ENCODE measurements around the gene RSRC2.
A peak's percentile ranks its signal among the peaks of the same experiment; 100 is the strongest.
"Not testable (repeated sequence)": the region's sequence is repeated elsewhere in the genome, so short reads cannot be mapped to it uniquely, and the experiment has no call there.

Gene RSRC2

GRCh38 chr12:122528582-122528981 is 1.8 kb upstream of the RSRC2 start:
- peak overlapping the region; percentile 89 for H3K4me3 ChIP-seq (ENCODE audit: low read length)
- TF ChIP-seq ZNF274 (IDR thresholded peaks at IDR 0.05; ENCODE audit: low read depth, low read length): no peak

DNA sequence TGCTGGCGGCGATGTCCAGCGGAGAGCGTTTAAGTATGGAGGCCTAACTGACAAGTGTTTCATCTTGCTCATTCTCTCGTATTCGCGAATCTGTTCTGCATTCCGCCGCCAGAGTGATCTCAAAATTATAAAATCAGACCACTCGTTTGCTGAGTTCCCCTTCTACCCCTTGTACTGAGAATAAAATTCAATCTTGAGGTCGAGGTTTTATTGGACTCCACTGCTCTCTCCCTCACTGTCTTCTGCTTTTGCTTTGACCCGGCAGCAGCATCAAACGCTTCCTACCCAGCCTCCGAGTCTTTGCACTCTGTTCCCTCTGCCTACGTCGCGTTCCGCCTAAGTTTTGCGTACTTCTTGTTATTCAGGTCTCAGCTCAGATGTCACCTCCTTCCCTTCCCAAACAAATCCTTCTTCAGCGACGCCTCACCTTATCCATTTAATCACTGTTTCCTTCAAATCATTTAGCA is 775 bp upstream of the RSRC2 start:
- H3K4me3 ChIP-seq (ENCODE audit: low read length): peak overlapping the region; percentile 89

GRCh38 chr12:122523846-122524718 is 2.7 kb downstream of the RSRC2 start:
- H3K4me3 ChIP-seq (ENCODE audit: low read length): peak overlapping the region; percentile 99
- TF ChIP-seq ZNF274 (IDR thresholded peaks at IDR 0.05; ENCODE audit: low read depth, low read length): no peak

More for the DNA sequence above, 775 bp upstream of the RSRC2 start:
- no peak for TF ChIP-seq ZNF274 (IDR thresholded peaks at IDR 0.05; ENCODE audit: low read depth, low read length)

- TF ChIP-seq ZNF274 (IDR thresholded peaks at IDR 0.05; ENCODE audit: low read depth, low read length): no peak
- peak overlapping the region; percentile 44 for H3K4me3 ChIP-seq (ENCODE audit: low read length)
Measured at GRCh38 chr12:122523280-122523679, 3.5 kb downstream of the RSRC2 start.

DNA sequence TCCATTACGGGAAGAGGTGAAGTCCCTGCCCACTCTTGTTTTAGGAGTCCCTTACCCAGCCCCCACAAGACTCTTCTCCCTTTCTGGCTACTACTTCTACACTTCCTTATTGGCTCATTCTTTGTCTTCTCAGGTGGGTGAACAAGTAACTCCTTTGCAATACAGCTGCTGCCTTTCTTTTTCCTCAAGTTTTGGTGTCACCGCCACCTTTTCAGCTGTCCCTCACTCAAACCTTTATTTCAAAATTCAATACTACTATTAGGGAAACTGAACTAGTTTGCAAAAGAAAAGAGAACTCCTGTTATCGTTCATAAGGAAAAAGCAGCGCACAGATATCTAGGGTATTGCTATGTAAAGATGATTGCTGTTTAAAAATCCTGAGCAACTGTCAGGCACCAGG is 6.1 kb downstream of the RSRC2 start:
- H3K4me3 ChIP-seq (ENCODE audit: low read length): no peak overlapping the region
- TF ChIP-seq ZNF274 (IDR thresholded peaks at IDR 0.05; ENCODE audit: low read depth, low read length): no peak

DNA sequence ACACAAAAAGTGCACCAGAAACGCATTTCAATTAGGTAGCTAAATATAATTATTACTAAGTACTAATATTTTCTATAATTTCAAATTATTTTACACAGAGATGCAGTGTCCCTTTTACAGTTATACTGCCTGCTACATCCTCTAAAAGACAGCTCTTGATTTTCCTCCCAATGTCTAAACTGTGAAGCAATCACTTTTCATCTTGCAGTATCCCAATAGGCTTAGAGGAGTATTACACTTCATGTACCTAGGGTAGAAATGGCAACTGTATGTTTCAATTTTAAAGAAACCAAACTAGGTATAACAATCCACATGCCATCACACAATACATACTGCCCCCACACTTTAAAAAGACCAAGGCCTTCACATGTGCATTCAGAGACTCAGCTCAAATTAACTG is 7.3 kb downstream of the RSRC2 start:
- H3K4me3 ChIP-seq (ENCODE audit: low read length): no peak overlapping the region
- TF ChIP-seq ZNF274 (IDR thresholded peaks at IDR 0.05; ENCODE audit: low read depth, low read length): no peak

DNA sequence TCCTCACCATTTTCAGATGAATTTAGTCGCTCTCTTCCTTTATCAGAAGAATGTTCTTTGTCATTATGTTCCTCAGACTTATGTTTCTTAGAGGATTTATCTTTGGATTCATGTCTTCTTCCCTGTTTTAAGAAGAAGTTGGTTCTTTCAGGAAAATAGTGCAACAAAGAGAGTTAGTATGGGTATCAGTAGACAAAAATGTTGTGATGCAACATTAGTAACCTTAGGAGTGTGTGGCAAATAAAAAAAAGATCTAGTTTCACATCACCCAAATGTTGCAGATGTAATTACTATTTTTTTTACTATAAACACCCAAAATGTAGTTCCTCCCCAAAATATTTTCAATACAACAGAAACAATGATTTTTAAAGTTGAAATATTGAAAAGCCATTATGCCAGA is 7.8 kb downstream of the RSRC2 start:
- H3K4me3 ChIP-seq (ENCODE audit: low read length): no peak overlapping the region
- TF ChIP-seq ZNF274 (IDR thresholded peaks at IDR 0.05; ENCODE audit: low read depth, low read length): no peak

DNA sequence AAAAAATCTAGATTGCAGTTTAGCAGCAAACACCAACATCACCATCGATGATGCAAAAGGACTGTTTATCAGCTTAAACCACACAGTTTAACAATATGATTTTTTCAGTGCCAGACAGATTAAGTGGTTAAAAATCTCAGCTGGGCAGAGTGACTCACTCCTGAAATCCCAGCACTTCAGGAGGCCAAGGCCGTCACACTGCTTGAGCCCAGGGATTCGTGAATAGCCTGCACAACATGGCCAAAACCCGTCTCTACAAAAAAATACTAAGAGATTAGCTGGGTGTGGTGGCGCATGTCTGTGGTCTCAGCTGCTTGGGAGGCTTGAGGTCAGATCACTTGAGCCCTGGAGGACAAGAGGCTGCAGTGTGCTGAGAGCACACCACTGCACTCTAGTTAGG is 8.9 kb downstream of the RSRC2 start:
- no peak overlapping the region for H3K4me3 ChIP-seq (ENCODE audit: low read length)
- TF ChIP-seq ZNF274 (IDR thresholded peaks at IDR 0.05; ENCODE audit: low read depth, low read length): no peak

GRCh38 chr12:122516544-122517361 is 10.0 kb downstream of the RSRC2 start:
- no peak overlapping the region for H3K4me3 ChIP-seq (ENCODE audit: low read length)
- no peak for TF ChIP-seq ZNF274 (IDR thresholded peaks at IDR 0.05; ENCODE audit: low read depth, low read length)

GRCh38 chr12:122515275-122515674 is 11.5 kb downstream of the RSRC2 start:
- TF ChIP-seq ZNF274 (IDR thresholded peaks at IDR 0.05; ENCODE audit: low read depth, low read length): no peak
- no peak overlapping the region for H3K4me3 ChIP-seq (ENCODE audit: low read length)

GRCh38 chr12:122513660-122514059 is 13.1 kb downstream of the RSRC2 start:
- H3K4me3 ChIP-seq (ENCODE audit: low read length): no peak overlapping the region
- TF ChIP-seq ZNF274 (IDR thresholded peaks at IDR 0.05; ENCODE audit: low read depth, low read length): no peak

DNA sequence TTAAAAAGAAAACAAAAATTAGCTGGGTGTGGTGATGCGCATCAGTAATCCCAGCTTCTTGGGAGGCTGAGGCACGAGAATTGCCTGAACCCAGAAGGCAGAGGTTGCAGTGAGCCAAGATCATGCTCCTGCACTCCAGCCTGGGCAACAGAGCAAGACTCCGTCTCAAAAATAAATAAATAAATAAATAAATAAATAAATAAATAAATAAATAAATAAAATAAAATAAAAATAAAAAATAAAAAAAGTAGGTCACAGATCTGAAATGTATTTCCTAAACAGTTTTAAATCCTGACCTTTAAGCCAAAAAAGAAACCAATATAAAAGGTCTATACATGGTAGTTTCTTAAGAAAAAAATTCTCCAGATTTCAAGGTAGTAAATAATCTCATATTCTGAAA is 13.7 kb downstream of the RSRC2 start:
- H3K4me3 ChIP-seq (ENCODE audit: low read length): not testable (repeated sequence)

GRCh38 chr12:122508163-122508562 is 18.6 kb downstream of the RSRC2 start:
- no peak overlapping the region for H3K4me3 ChIP-seq (ENCODE audit: low read length)
- no peak for TF ChIP-seq ZNF274 (IDR thresholded peaks at IDR 0.05; ENCODE audit: low read depth, low read length)

- H3K4me3 ChIP-seq (ENCODE audit: low read length): no peak overlapping the region
- TF ChIP-seq ZNF274 (IDR thresholded peaks at IDR 0.05; ENCODE audit: low read depth, low read length): no peak
Measured at GRCh38 chr12:122506393-122506938, 20.3 kb downstream of the RSRC2 start.

Measured in GM08714 (cell line).